GM10248 (cell line): Measurements from ENCODE around the gene KDM2A.
"Not testable (repeated sequence)": the region's sequence is repeated elsewhere in the genome, so short reads cannot be mapped to it uniquely, and the experiment has no call there.

Experiments
- CTCF ChIA-PET: fragments of 300-600 bp; sonication (Branson Sonifier 250); formaldehyde crosslinking; extraction: SDS; loops from one replicate; lab custom pipeline; 2021; ENCODE audit warnings: antibody characterized with exemption; lab: Yijun Ruan, JAX
- POLR2A ChIA-PET: fragments of 350-650 bp; sonication (Branson Sonifier 250); formaldehyde crosslinking; extraction: SDS; loops from one replicate; lab custom pipeline; 2020; ENCODE audit warnings: antibody characterized with exemption; lab: Yijun Ruan, JAX
- DNase-seq: peaks from one replicate; pipeline ENCODE4 v3.0.0; 2012; ENCODE audit errors: extremely low spot score
- TF ChIP-seq, protein P1 (sequence below): IDR thresholded peaks from 2 replicates; pipeline ENCODE4 v1.5.1; 2012; ENCODE audit warnings: mild to moderate bottlenecking, low read depth; ENCODE audit errors: extremely low read depth, missing control alignments, control extremely low read depth

Gene KDM2A

DNA sequence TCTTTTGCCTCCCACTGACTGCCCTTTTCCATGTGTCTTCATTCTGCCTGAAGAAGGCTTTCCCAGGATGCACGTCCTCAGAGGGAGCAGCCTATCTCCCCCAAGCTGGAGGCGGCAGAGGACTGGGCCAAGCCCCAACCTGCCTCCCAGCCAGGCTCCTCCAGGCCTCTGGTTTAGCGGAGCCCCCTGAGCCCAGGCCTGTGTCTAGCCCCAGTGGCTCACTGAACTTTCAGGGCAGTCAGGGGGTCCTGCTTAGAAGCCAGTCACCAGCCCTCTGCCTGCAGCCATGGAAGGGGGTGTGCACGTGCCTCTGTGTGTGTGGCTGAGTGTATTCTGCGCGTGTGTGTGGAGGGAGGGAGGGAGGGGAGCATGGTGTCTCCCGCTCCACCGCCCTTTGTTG is 136.8 kb downstream of the KDM2A start:
- no peak for DNase-seq
- ChIA-PET CTCF (interaction anchor here (3.4 to 13.7 kb wide), 2 partner anchors 7 to 11 kb away, joined by 8 to 118 read pairs; no protein-coding TSS in a partner anchor), POLR2A (no interaction called here)
- TF ChIP-seq, protein P1, sequence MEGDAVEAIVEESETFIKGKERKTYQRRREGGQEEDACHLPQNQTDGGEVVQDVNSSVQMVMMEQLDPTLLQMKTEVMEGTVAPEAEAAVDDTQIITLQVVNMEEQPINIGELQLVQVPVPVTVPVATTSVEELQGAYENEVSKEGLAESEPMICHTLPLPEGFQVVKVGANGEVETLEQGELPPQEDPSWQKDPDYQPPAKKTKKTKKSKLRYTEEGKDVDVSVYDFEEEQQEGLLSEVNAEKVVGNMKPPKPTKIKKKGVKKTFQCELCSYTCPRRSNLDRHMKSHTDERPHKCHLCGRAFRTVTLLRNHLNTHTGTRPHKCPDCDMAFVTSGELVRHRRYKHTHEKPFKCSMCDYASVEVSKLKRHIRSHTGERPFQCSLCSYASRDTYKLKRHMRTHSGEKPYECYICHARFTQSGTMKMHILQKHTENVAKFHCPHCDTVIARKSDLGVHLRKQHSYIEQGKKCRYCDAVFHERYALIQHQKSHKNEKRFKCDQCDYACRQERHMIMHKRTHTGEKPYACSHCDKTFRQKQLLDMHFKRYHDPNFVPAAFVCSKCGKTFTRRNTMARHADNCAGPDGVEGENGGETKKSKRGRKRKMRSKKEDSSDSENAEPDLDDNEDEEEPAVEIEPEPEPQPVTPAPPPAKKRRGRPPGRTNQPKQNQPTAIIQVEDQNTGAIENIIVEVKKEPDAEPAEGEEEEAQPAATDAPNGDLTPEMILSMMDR = no peak

DNA sequence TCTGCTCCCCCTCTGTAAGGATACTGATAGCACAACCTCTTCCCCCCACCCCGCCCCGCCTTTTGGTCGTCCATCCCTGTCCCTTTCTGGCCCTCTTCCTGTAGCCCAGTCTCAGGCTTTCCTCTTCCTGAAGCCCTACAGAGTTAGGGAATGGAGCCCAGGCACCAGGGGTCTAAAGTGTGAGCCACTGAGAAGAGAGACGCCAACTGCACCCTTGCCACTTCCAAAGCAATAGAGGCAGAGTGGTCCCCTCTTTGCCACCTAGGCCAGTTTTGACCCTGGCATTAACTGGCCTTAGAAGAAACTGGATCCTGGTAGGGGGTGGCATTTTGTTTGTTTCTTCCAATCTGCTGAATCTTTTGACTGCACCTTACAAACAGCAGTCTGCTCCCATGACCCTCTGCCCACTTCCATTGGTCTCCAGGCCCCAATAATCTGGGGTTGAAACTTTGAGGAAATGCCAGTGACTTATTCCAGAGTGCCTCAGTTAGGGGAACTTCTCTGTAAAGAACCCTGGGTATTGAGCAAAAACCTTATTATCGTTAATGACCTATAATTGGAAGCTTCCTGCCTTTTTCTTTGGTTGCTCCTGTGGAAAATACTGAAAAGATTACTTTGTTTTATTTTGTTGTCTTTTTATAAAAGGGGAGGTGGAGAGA is 137.5 kb downstream of the KDM2A start:
- DNase-seq = no peak
- CTCF ChIA-PET = interaction anchor here (3.4 to 13.7 kb wide), 2 partner anchors 7 to 12 kb away, joined by 8 to 118 read pairs; no protein-coding TSS in a partner anchor
- POLR2A ChIA-PET = no interaction called here
- TF ChIP-seq, protein P1 = no peak

DNA sequence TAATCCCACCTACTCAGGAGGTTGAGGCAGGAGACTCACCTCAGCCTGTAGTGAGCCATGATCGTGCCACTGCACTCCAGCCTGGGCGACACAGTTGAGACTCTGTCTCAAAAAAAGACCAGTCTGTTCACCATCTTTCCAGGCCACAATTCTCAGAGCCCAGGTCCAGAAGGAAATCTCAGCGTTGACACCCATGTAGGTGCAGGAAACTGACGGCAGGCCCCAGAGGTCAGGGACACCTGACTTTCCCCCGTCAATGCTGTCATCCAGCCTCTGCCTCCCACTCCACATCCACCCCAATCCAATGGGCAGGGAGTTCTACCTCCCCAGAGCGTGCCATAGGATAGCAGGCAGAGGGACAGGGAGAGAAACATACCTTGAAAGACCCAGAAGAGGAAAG is 141.3 kb downstream of the KDM2A start:
- TF ChIP-seq, protein P1 = no peak
- DNase-seq = no peak
- ChIA-PET CTCF (interaction anchor here (0.7 to 1.1 kb wide), 2 partner anchors 57 to 122 kb away, joined by 3 read pairs; no protein-coding TSS in a partner anchor), POLR2A (no interaction called here)

DNA sequence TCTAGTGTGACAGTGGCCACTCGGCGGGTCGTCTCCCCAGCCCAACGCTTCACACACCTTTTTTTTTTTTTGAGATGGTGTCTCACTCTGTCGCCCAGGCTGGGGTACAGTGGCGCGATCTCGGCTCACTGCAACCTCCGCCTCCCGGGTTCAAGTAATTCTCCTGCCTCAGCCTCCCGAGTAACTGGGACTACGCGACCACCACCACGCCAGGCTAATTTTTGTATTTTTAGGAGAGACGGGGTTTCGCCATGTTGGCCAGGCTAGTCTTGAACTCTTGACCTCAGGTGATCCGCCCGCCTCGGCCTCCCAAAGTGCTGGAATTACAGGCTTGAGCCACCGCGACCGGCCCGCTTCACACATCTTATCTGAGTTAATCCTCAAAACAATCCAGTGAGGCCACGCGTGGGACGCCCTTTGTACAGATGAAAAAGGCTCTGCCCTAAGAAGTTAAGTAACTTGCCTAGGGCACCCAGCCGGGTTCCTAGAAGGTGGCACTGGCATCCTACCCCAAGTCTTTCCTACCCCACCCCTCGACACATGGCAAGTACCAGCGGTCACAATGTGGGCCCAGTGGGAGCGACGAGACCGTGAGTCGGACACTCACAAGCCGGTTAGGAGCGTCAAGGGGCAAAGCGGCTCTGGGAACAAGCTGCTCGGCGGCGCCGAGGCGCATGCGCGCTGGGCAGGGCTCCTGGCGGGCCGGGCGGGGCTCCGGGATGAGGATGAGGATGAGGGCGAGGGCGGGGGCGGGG is 142.0 kb downstream of the KDM2A start:
- DNase-seq = not testable (repeated sequence)
- ChIA-PET POLR2A (interaction anchor here (0.6 to 1.8 kb wide), 2 partner anchors 21 to 131 kb away, joined by 3 to 12 read pairs; no protein-coding TSS in a partner anchor), CTCF (interaction anchor here (1.0 to 4.9 kb wide), 18 partner anchors 9 to 209 kb away, joined by 3 to 124 read pairs (median 10); partner anchors contain the start of gene KDM2A)

DNA sequence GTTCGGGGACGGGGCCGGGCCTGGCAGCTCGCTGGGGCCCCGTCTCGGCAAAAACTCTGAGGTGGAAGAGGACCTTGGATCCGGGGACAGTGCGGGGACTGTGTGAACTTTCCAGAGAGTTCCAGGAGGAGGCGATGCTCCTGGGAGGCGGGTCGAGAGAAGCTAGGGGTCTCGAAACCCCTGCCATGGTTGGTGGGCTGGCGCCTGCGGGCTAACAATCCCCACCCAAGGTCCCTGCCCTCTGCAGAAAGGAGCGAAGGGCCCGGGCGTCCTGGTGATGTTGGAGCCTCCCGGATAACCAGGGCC is 142.5 kb downstream of the KDM2A start:
- ChIA-PET POLR2A (interaction anchor here (0.6 to 1.8 kb wide), 2 partner anchors 21 to 132 kb away, joined by 3 to 12 read pairs; no protein-coding TSS in a partner anchor), CTCF (interaction anchor here (0.9 to 4.9 kb wide), 29 partner anchors 8 to 210 kb away, joined by 3 to 124 read pairs (median 9); partner anchors contain the start of gene KDM2A)
- DNase-seq = no peak
- TF ChIP-seq, protein P1 = no peak

DNA sequence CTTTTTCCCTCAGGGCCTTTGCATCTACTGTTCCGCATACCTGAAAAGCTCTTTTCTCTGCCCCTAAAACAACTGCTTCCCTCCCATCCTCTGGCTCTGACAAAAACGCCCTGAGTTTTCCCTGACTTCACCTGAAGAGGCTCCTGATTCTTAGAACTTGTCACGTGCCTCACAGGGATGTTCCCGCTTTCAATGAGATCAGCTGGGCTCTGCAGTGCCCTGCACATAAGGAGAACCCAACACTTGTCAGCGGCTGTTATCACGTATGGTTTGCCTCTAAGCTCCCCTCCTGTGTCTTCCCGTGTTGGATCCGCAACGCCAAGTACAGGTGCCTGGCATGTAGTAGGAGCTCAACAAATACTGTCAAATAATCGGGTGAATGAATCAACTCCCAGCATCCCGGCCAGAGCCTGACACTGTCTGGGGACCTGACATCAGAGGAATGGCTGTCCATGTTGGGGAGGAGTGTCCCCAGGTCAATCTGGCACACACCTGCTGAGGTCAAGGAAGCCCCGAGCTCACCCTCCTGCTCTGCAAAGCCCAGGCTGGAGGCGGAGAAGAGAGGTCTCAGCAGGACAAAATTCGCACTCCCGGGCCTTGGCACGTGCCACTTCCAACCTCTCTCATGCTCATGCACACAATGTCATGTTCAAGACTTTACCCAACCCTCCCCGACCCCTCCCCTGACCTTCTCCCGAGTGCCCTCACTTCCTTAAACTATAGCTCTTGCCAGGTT is 143.1 kb downstream of the KDM2A start:
- no peak for DNase-seq
- TF ChIP-seq, protein P1 = no peak
- POLR2A ChIA-PET = interaction anchor here (1.8 kb wide), 1 partner anchor 22 kb away, joined by 12 read pairs; no protein-coding TSS in a partner anchor
- CTCF ChIA-PET = interaction anchor here (0.8 to 4.9 kb wide), 35 partner anchors 8 to 210 kb away, joined by 3 to 124 read pairs (median 6); partner anchors contain the start of gene KDM2A
